ENCODE measurements around the gene DDX47.

DDX47 gene

GRCh38 chr12:12813120-12814101, at the start of gene DDX47:
DDX47 (plus strand) TSS chr12:12813346; CDS start chr12:12813368, 22 bp downstream.
- peak; percentile 89 to 99 (median 96) for DNase-seq
- intact Hi-C loops (cut with DNase I): loop anchor here (2.0 to 10.0 kb wide), 2 partner anchors 25 to 181 kb away; no protein-coding TSS in a partner anchor

DNA sequence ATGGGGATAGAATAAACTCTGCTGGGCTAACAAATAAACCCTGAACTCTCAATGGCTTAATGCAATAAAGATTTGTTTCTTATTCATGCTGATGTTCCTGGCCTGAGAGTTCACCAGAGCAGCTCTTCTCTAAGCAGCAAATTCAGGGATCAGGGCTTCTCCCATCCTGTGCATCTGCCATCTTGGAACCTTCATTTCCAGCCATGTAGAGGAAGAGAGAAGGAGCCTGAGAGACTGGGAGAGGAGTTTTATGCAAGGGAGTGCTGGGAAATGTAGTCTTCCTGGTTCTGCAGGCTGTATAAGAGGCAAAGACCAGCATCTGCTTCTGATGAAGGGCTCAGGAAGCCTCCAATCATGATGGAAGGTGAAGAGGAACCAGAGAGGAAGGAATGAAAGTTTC, 48.3 kb upstream of the DDX47 start:
- intact Hi-C loops (cut with DNase I): no loop called here
- no peak for DNase-seq

- intact Hi-C loops (cut with DNase I): no loop called here
- DNase-seq: no peak
Measured at GRCh38 chr12:12770262-12770661, 42.9 kb upstream of the DDX47 start.

DNA sequence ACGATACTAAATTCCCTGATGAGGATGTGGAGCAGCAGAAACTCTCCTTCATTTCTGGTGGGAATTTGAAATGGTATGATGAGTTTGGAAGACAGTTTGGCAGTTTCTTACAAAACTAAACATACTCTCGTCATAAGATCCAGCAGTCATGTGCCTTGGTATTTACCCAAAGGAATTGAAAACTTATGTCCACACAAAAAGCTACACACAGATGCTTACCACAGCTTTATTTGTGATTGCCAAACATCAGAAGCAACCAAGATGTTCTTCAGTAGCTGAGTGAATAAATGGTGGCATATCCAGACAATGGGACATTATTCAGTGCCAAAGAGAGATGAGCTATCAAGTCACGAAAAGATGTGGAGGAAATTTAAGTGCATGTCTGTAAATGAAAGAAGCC, 38.4 kb upstream of the DDX47 start:
- DNase-seq: no peak
- intact Hi-C loops (cut with DNase I): no loop called here

DNA sequence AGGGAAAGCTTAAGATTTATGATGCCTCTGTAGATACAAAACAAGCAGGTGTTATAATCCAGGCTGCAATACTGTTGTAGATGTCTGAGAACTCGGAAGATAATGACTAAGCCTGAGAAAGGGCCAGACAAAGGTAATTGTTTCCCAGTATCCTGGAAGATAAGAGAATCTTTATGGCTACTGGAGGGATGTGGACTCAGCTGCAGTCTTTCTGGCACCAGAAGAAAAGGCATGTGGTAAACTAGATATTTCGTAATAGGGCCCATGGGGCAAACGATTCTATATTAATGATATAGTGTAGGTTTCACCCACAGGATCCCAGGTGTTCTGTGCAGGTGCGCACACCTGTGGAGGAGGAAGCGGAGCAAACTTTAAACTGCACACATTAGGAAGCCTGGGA, 36.9 kb upstream of the DDX47 start:
- intact Hi-C loops (cut with DNase I): no loop called here
- peak in 1 of 10 donors; percentile 18 for DNase-seq

- intact Hi-C loops (cut with DNase I): no loop called here
Measured at GRCh38 chr12:12777092-12777491, 36.1 kb upstream of the DDX47 start.

GRCh38 chr12:12779007-12779406, 34.1 kb upstream of the DDX47 start:
- peak in 1 of 10 donors; percentile 4 for DNase-seq
- intact Hi-C loops (cut with DNase I): no loop called here

More at GRCh38 chr12:12777092-12777491, 36.1 kb upstream of the DDX47 start:
- no peak for DNase-seq

- intact Hi-C loops (cut with DNase I): no loop called here
- no peak for DNase-seq
Measured at GRCh38 chr12:12779529-12779928, 33.6 kb upstream of the DDX47 start.

GRCh38 chr12:12784116-12784515, 29.0 kb upstream of the DDX47 start:
- intact Hi-C loops (cut with DNase I): no loop called here
- DNase-seq: peak in 1 of 10 donors; percentile 59

GRCh38 chr12:12784911-12785814, 28.0 kb upstream of the DDX47 start, which contains the start of gene APOLD1:
APOLD1 (plus strand) TSS chr12:12785659; CDS start chr12:12785692, 33 bp downstream.
- DNase-seq: peak in 1 of 10 donors; percentile 29
- intact Hi-C loops (cut with DNase I): loop anchor here (5.0 kb wide), 1 partner anchor 58 kb away; no protein-coding TSS in a partner anchor

DNA sequence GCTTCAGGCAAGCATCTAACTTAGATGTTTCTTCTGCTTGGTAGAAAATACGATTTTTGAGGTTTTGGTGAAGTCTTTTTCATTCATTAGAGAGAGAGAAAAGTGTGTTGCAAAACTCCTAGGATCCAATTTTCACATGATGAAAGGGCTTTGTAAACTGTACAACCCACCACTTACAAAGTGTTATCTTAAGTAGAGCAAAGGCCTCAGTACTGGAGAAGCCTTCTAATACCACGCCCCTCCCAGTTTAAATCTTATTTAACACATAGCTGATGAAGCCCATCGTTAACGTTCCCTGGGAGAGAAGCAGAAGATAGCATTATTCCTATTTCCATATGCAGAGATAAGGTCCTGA, 26.8 kb upstream of the DDX47 start:
- intact Hi-C loops (cut with DNase I): loop anchor here (5.0 kb wide), 1 partner anchor 59 kb away; no protein-coding TSS in a partner anchor
- no peak for DNase-seq

- intact Hi-C loops (cut with DNase I): loop anchor here (5.0 kb wide), 1 partner anchor 60 kb away; no protein-coding TSS in a partner anchor
- DNase-seq: peak; percentile 63 to 96 (median 73)
Measured at GRCh38 chr12:12786706-12787601, 26.2 kb upstream of the DDX47 start.

GRCh38 chr12:12788131-12788530, 25.0 kb upstream of the DDX47 start:
- intact Hi-C loops (cut with DNase I): loop anchor here (2.0 to 5.0 kb wide), 2 partner anchors 25 to 61 kb away; partner anchors contain the start of gene DDX47
- DNase-seq: peak in 1 of 10 donors; percentile 20

DNA sequence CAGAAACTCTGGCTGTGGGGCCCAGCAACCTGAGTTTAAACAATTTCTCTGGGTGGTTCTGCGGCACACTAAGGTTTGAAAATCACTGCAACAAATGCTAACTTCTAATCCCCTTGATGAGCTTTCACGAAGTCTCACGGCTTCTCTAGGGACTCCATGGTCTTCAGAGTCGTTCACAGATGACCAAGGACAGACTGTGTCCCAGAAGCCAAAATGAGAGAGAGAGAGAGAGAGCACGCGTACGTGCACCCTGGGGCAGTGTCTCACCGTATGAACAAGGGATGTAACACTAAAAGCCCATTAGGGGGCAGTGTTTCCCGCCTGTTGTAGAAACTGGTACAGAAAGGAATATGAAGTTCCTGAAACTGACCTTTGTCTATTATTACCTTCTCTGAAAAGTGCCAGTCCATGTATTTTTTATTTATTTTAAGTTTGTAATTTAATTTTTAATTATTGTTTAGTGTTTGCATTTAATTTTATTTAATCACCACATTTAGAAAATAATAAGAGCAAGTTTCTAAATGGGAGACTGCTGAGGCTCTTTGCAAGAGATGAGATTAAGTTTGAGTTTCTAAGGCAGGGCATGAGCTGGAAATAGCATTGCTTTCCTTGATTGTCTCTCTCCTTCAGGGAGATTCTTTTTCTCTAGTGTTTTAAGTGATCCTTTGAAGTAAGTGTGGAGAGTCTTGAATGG, 24.3 kb upstream of the DDX47 start:
- peak in 6 of 10 donors; percentile 42 to 81 (median 49) for DNase-seq
- intact Hi-C loops (cut with DNase I): loop anchor here (2.0 to 5.0 kb wide), 2 partner anchors 24 to 62 kb away; partner anchors contain the start of gene DDX47

DNA sequence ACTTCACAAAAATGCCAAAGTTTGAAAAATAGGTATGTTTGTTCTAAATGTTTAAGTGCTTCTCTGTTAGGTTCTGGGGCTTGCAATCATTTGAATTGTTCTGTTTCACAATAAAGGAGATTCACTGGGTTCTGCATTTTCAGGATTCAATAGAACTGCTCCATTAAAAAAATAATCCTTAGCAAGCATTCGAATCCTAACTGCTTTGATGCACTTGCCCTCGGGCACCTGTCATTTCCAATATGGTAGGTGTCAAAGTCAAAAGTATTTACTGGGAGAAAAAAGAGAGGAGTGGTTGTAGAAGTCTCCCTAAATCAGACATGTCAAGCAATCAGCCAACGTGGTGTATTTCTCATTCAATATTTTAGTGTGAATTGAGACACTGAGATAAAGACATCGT, 22.2 kb upstream of the DDX47 start:
- intact Hi-C loops (cut with DNase I): loop anchor here (10.0 kb wide), 1 partner anchor 124 kb away; no protein-coding TSS in a partner anchor

DNA sequence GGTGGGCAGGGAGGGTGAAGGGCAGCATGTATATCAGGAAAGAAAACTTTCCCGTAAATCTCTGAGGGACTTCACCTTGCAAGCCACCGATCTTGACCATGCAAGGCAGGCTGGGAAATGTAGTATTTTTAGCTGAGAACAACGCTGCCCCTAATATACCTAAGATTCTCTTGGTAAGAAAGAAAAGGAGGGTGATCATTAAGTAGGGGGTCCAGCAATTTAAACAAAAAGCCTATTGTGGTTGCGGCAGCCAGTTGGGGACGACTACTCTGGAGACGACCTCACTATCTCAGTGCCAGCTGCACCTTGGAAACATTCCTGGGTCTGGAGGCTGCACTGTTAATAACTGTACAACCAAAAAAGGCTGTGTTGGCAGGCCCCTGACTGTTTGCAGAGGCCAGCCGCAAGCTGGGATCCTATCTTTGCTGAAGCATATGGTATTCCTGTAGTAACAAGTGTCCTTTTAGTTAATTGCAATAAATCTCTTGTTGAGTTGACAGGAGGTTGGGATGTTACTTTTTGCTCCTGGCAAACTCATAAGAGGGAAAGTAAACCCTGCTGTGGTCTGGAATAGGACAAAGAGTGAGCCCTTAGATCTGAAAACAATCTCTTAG, 21.3 kb upstream of the DDX47 start:
- intact Hi-C loops (cut with DNase I): loop anchor here (10.0 kb wide), 1 partner anchor 123 kb away; no protein-coding TSS in a partner anchor
- DNase-seq: peak in 1 of 10 donors; percentile 53

More for the DNA sequence above, 22.2 kb upstream of the DDX47 start:
- no peak for DNase-seq

DNA sequence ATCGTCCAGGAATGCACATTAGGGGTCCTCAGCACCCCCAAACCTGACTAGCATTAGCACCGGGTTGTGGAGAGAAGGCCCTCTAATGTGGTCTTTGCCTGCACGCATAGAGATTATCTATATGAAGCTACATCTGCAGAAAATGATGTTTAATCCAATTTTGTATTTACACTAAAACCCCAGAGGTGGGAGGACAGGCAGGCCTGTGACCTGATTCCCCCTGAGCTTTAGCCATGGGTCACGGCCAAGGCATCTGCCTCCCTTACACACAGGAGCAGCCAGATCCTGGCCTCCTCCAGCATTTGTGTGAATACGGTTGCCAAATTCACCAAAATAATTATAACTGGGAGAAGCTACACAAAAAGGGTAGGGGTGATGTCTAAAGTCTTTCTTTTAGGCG, 20.7 kb upstream of the DDX47 start:
- intact Hi-C loops (cut with DNase I): loop anchor here (10.0 kb wide), 1 partner anchor 122 kb away; no protein-coding TSS in a partner anchor

GRCh38 chr12:12794686-12795085, 18.5 kb upstream of the DDX47 start:
- intact Hi-C loops (cut with DNase I): loop anchor here (10.0 kb wide), 1 partner anchor 120 kb away; no protein-coding TSS in a partner anchor
- no peak for DNase-seq

More for the DNA sequence above, 20.7 kb upstream of the DDX47 start:
- DNase-seq: peak in 1 of 10 donors; percentile 16

Measured in posterior cingulate gyrus (tissue), 11 donors.